GM10248 (cell line): Measurements from ENCODE around the gene INPP5F.

ENCODE experiments used
- CTCF ChIA-PET: fragments of 300-600 bp; sonication (Branson Sonifier 250); formaldehyde crosslinking; extraction: SDS; loops from one replicate; lab custom pipeline; 2021; ENCODE audit warnings: antibody characterized with exemption; lab: Yijun Ruan, JAX
- POLR2A ChIA-PET: fragments of 350-650 bp; sonication (Branson Sonifier 250); formaldehyde crosslinking; extraction: SDS; loops from one replicate; lab custom pipeline; 2020; ENCODE audit warnings: antibody characterized with exemption; lab: Yijun Ruan, JAX
- DNase-seq: peaks from one replicate; pipeline ENCODE4 v3.0.0; 2012; ENCODE audit errors: extremely low spot score
- TF ChIP-seq, protein P1 (sequence below): IDR thresholded peaks from 2 replicates; pipeline ENCODE4 v1.5.1; 2012; ENCODE audit warnings: mild to moderate bottlenecking, low read depth; ENCODE audit errors: extremely low read depth, missing control alignments, control extremely low read depth

INPP5F gene

DNA sequence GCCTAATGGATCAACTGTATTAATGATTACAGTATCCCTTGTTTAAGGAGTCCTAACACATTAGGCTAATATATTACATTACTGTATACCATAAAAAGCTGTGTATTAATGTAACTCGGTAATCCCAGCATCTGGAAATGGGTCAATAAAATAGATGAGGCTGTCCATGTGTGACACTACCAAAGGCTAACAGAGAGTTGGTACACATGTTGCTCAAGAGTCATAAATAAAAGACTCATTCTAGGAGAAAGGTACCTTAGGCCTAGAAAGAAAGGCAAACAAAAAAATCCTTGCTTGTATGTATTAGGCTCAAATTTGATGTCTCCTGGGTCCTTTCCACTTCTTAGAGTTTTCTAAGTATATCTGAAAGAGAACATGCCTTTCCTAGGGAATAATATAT lies 132.2 kb downstream of the INPP5F start:
- TF ChIP-seq, protein P1, sequence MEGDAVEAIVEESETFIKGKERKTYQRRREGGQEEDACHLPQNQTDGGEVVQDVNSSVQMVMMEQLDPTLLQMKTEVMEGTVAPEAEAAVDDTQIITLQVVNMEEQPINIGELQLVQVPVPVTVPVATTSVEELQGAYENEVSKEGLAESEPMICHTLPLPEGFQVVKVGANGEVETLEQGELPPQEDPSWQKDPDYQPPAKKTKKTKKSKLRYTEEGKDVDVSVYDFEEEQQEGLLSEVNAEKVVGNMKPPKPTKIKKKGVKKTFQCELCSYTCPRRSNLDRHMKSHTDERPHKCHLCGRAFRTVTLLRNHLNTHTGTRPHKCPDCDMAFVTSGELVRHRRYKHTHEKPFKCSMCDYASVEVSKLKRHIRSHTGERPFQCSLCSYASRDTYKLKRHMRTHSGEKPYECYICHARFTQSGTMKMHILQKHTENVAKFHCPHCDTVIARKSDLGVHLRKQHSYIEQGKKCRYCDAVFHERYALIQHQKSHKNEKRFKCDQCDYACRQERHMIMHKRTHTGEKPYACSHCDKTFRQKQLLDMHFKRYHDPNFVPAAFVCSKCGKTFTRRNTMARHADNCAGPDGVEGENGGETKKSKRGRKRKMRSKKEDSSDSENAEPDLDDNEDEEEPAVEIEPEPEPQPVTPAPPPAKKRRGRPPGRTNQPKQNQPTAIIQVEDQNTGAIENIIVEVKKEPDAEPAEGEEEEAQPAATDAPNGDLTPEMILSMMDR, result no peak
- no peak for DNase-seq
- ChIA-PET CTCF (interaction anchor here (0.8 to 9.0 kb wide), 13 partner anchors 9 to 259 kb away, joined by 3 to 145 read pairs (median 6); partner anchors contain the start of gene MCMBP), POLR2A (no interaction called here)

GRCh38 chr10:119859420-119860258 lies 133.8 kb downstream of the INPP5F start:
- POLR2A ChIA-PET, result interaction anchor here (0.6 to 1.1 kb wide), 2 partner anchors 167 to 209 kb away, joined by 3 read pairs; partner anchors contain the start of gene BAG3
- DNase-seq, result peak; percentile 29
- CTCF ChIA-PET, result interaction anchor here (0.6 to 9.0 kb wide), 50 partner anchors 8 to 830 kb away, joined by 3 to 145 read pairs (median 5); partner anchors contain the start of genes INPP5F, MCMBP, NANOS1 and SEC23IP
- TF ChIP-seq, protein P1, result peak; percentile 55

GRCh38 chr10:119860866-119861607 lies 135.2 kb downstream of the INPP5F start:
- TF ChIP-seq, protein P1, result no peak
- DNase-seq, result no peak
- ChIA-PET CTCF (interaction anchor here (1.1 to 9.0 kb wide), 13 partner anchors 11 to 252 kb away, joined by 3 to 145 read pairs (median 12); partner anchors contain the start of gene MCMBP), POLR2A (no interaction called here)

DNA sequence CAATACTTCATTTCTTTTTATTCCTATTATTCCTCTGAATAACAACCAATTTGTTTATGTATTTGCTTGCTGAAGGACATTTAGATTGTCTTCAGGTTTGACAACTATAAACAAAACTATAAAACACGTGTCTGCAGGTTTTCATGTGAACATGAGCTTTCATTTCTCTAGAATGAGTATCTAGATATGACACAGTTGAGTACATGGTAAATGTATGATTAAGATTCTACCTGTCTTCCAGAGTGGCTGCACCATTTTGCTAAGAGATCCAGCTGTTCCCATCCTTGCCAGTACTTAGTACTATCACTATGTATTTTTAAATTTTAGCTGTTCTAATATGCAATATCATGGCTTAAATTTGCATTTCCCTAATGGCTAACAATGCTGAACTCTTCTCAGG lies 136.7 kb downstream of the INPP5F start:
- POLR2A ChIA-PET, result interaction anchor here (1.2 kb wide), 1 partner anchor 137 kb away, joined by 4 read pairs; the partner anchor contains the start of gene INPP5F
- TF ChIP-seq, protein P1, result no peak
- no peak for DNase-seq
- CTCF ChIA-PET, result interaction anchor here (0.6 to 9.0 kb wide), 6 partner anchors 8 to 254 kb away, joined by 3 to 145 read pairs (median 38); partner anchors contain the start of gene MCMBP

GRCh38 chr10:119863951-119864565 lies 138.2 kb downstream of the INPP5F start:
- ChIA-PET POLR2A (no interaction called here), CTCF (interaction anchor here (1.3 to 9.0 kb wide), 2 partner anchors 10 to 179 kb away, joined by 3 to 145 read pairs; no protein-coding TSS in a partner anchor)
- TF ChIP-seq, protein P1, result no peak
- no peak for DNase-seq
